ENCODE data around the gene FNDC1.

Gene FNDC1

GRCh38 chr6:159212525-159213280 lies 43.5 kb downstream of the FNDC1 start:
- no peak for DNase-seq

- no peak for DNase-seq
These were observed 44.2 kb downstream of the FNDC1 start for GRCh38 chr6:159213405-159213804.

GRCh38 chr6:159214281-159214680 lies 45.1 kb downstream of the FNDC1 start:
- DNase-seq, result no peak

GRCh38 chr6:159217595-159218275 lies 48.5 kb downstream of the FNDC1 start:
- DNase-seq, result peak; percentile 37

GRCh38 chr6:159220093-159220492 lies 50.9 kb downstream of the FNDC1 start:
- DNase-seq, result no peak

GRCh38 chr6:159221486-159222170 lies 52.4 kb downstream of the FNDC1 start:
- no peak for DNase-seq

GRCh38 chr6:159224452-159224851 lies 55.3 kb downstream of the FNDC1 start:
- DNase-seq, result no peak

- DNase-seq, result no peak
These were observed 60.5 kb downstream of the FNDC1 start for GRCh38 chr6:159229651-159230051.

GRCh38 chr6:159232106-159232645 lies 63.0 kb downstream of the FNDC1 start:
- no peak for DNase-seq

GRCh38 chr6:159232751-159233150 lies 63.6 kb downstream of the FNDC1 start:
- DNase-seq, result no peak

- no peak for DNase-seq
These were observed 64.3 kb downstream of the FNDC1 start for GRCh38 chr6:159233365-159234101.

GRCh38 chr6:159234102-159234553 lies 64.9 kb downstream of the FNDC1 start:
- no peak for DNase-seq

GRCh38 chr6:159238920-159239558 lies 69.8 kb downstream of the FNDC1 start:
- no peak for DNase-seq

GRCh38 chr6:159249128-159249527 lies 79.9 kb downstream of the FNDC1 start:
- DNase-seq, result no peak

- no peak for DNase-seq
These were observed 80.6 kb downstream of the FNDC1 start for GRCh38 chr6:159249752-159250151.

- DNase-seq, result no peak
These were observed 81.4 kb downstream of the FNDC1 start for GRCh38 chr6:159250633-159251032.

GRCh38 chr6:159252955-159253508 lies 83.8 kb downstream of the FNDC1 start:
- peak; percentile 28 for DNase-seq

GRCh38 chr6:159254186-159254585 lies 85.0 kb downstream of the FNDC1 start:
- no peak for DNase-seq

- DNase-seq, result no peak
These were observed 86.3 kb downstream of the FNDC1 start for GRCh38 chr6:159255434-159255951.

- no peak for DNase-seq
These were observed 86.9 kb downstream of the FNDC1 start for GRCh38 chr6:159256128-159256527.

GRCh38 chr6:159257846-159258245 lies 88.6 kb downstream of the FNDC1 start:
- no peak for DNase-seq
